HG03571 (cell line): ENCODE measurements around the gene SYNDIG1.

ENCODE experiments used
- ATAC-seq: cut with Tn5 transposase; IDR thresholded peaks from one replicate; pipeline ENCODE4 v1.9.1; 2021; ENCODE audit not compliant: unreplicated experiment

The SYNDIG1 gene

DNA sequence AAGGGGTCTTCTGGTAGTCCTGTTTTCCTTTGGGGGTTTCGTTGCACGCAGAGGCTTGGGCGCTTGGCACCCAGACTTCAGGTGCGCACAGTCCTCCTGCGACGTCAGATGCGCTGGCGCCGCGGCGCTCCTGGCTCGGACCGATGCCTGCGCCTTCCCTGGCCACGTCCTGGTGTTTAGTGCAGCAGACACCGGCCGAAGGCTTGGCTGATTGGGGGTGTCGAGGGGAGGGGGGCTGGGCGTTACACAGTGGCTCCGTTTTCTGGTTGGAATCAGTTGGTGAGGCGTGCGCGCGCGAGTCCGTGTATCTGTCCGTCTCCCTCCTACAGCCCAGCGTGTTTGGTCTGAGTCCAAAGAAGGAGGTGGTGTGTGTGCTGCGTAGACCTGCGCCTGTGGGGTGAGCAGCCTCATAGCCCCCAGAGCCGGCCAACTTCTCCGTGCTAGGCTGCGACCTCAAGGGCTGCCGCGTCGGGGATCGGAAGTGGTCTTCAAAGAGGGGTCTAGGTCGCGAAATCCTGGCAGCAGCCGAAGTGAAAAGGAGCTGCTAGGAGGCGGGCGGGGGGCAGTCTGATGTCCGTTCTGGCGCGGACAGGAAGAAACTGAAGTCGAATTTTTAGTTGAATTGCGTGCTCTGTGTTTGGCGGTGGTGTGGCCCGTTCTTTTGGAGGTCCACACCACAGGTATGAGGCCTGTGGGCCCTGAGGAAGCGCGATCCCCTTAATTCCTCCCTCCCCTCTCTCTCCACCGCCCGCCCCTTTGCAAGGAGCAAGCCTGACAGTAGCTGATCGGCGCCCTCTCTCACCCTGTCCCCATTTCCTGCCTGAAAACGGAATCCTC is 1.5 kb downstream of the SYNDIG1 start:
- no peak for ATAC-seq

DNA sequence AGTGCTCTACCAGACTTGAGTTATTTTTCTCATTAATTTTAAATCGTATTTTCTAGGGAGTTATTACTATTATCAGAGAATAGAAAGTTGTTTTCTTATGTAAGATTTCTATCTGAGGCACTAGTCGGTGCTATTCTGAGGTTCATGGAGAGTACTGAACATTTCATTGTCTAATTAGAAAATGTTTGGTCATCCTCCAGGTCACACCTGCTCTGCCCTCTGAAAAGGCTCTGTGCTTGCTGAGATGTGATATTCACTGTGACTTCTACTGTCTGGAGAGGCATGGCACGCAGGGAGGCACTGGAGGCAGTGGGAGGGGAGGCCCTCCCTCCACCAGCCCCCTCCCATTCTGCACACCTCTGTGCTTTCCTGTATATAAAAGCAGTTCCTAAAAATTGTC is 3.0 kb downstream of the SYNDIG1 start:
- no peak for ATAC-seq

DNA sequence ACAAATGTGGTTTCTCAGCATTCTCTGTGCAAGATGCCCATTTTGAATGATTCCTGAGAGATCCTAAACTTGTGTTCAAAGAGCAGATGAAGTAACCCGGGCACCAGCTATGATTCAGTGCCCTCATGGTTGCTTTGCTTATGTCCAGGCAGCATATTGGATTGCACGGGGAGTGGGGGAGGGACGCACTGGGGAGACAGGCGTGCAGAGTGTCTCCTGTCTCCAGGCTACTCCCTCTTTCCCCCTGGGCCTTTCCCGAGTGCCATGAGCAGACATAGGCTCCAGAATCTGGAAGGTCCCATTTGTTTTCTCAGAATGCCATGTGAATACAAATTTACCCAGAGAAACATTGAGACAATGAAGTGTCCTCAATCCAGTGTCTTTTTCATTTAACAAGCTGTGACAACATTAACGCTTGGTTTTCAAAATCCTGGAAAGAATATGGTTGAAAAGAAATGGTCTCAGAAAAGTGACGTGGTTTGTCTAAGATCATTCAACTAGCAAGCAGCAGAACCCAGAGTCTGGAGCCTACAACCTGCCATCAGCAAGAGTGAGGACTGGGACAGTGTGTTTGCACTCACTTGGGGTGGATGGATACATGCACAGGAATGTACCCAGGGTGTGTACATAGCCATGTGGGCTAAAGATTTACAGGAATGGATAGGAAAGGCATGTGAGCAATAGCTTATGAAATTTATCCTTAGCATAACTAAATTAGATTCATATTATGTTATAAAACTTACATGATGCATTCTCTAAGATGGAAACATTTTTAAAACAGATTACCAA is 4.2 kb downstream of the SYNDIG1 start:
- no peak for ATAC-seq

DNA sequence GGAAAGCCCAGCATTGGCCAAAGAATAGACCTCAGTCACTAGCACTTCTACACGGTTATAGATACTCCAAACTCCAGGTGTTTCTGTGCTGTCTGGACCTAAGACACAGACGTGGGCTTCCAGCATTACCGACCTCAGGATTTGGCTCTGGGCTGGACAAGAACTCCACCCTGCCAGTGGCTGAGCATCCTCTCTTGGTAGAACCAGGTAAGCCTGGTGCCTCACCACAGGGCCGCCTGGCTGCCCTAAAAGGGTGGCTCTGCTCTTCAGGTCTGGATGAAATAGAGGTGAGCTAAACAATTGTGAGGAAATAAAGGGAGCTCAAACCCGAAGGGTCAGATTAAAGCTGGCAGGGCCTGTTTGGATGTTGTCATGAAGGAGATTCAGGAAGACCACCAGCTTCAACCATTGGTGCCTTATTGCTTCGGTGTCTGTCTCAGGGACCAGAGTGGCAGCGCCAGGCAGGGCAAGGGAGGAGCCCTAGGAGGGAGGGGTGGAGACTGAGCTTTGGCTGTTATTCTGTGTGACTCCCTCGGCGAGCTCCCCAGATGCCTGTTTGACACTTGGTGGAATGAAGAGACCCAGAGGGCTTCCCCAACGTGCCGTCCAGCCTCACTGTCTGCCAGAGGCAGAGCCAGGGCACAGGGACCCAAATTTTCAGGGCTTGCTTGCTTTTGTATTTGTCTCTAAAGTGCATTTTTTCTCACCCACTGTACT is 8.6 kb downstream of the SYNDIG1 start:
- no peak for ATAC-seq

DNA sequence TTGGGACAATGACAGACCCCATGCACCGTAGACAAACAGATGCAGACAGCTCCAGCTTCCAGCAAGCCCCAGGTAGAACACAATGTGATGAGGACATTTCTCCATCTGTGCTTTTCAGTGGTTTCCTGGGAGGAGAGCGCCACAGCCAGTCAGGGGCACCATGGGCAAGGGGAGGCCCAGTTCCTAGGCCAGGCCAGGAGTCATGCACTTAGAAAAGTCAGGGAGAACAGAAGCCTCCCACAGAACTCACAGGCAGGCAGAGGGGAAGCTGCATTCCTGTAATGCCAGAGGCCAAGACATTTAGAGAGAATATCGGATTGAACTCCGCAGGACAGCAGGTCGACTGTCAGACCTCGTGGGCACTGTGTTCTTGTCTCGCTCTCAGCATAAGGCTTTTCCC is 9.2 kb downstream of the SYNDIG1 start:
- no peak for ATAC-seq

DNA sequence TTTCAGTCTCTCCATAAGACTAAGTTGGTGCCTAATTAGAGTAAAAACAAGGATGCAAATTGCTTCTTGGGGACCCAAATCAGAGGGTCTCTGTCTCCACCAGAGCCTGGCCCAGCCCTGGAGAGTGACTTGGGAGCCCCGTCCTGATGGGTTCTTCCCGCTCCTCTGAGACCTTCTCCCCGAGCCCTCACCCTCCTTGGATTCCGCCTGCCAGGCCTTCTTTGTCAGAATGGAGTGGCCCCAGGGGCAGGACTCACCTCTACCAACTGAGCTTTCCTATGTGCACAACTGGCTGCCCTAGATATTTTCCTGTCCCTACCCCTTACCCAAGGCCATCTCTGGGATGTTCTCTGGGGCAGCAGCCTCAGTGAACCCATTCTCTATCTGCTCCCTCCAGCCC is 9.7 kb downstream of the SYNDIG1 start:
- no peak for ATAC-seq

DNA sequence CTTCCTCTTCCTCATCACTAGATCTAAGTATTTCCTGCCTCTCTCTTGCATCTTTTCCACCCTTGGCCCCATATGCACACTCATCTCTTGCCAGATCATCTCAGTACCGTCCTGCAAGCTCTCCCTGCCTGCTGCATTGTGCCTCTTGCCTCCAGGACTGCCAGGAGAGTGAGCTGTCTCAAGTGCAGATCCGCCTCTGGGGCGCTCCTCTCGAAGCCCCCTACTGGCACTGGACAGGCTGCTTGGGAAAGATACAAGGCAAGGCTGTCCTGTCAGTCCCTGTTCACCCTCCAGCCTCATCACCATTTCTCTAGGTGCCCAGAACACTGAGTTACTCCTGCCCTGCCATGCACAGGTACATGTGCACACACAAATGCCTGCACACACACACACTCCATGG is 10.2 kb downstream of the SYNDIG1 start:
- ATAC-seq: no peak

DNA sequence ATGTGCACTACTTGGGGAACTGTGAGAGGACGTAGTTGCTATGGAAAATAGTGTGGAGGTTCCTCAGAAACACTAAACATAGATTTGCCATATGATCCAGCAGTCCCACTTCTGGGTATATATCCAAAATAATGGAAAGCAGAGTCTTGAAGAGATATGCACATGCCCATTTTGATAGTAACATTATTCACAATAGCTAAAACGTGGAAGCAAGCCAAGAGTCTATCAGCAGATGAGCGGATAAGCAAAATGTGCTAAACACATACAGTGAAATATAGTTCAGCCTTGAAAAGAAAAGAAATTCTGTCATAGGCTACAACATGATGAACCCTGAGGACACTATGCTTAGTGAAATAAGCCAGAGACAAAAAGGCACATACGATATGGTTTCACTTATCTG is 11.1 kb downstream of the SYNDIG1 start:
- no peak for ATAC-seq

DNA sequence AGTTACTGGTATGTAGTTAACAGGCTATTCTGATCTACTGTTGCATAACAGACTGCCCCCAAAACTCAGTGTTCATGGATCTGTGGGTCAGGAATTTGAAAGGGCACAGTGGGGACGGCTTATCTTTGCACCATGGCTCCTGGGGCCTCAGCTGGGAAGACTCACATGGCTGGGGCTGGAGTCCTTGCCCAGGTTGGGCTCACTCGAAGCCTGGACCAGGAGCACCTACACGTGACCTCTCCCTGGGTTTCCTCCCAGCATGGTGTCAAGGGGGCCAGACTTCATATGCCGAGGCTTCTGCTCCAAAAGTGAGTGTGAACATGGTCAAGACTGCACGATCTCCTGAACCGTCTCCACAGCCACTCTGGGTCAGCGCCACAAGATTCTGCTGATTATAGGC is 11.7 kb downstream of the SYNDIG1 start:
- no peak for ATAC-seq

DNA sequence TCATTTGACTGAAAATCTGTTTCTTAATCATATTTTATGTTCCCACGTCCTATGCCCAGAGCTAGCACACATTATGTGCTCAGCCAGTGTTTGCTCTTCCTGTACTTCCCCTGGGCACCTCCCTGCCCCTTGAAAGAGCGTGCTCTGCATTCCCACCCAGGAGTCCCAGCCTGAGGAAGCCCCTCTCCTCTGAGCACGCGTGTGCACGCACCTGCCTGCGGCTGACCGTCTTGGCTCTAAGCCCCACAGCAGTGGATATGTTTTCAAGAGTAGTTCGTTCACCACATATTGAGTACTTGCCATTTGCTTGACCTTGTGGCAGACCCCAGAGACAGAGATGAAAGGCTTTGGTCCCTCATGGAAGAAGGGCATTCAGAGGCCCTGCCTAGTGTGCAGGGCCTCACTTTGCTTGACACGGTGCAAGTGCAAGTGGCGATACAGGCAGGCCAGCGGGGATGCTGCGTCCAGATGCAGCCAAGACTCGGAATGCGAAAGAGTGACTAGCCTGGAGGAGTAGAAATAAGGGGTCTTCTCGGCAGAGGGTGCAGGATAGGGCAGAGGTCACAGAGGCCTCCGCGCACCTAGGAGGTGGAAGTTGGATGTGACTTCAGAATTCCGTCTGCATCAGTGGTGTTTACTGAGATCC is 14.1 kb downstream of the SYNDIG1 start:
- ATAC-seq: no peak

DNA sequence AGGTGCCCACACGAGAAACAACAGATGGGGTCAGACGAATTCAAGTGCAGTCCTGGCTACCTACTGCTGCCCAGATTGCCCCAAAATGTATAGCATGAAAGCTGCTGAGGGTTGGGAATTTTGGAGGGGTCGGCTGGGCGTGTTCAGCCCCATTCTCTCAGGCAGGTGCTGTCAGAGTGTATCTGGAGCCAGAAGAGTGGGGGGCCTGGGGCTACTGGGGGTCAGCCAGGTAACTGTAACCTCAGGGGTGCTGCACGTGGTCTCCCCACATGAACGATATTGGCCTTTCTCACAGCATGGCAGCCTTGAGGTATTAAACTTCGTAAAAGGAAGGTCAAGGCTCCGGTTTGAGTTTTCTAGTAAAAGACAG is 14.6 kb downstream of the SYNDIG1 start:
- ATAC-seq: no peak

DNA sequence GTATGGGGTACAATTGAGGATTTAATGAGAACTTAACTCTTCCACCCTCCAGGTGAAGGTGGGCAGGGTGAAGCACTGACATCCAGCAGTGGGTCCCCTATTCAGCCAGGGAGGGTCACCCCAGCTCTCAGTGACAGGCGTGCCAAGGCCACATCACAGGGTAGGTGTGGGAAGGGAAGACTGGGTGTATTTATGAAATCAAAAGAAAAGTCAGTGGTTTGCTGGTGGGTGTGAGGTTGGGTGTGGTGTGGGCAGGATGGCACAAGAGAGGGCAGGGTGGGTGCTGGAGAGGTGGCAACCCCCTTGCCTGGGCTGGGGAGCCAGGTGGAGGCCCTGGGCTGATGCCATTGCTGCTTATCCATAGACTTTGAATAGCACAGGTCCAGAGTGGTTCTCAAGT is 16.6 kb downstream of the SYNDIG1 start:
- no peak for ATAC-seq

DNA sequence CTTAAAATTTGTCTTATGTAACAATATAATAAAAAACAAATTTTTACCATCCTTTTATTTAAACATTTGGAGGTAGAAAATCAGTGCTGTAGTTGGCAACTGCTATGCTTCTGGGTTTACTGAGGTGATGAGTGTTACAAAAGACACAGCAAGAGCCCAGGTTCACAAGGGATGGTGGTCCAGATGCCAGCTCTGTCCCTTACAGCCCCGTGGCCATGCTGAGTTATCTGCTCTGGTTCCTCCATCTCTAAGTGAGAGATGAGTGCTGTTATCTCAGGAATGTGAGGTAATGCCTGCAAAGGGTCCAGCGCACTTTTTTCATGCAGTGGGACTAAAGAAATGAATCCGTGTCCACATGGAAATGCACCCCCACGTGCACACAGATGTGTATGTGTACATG is 17.8 kb downstream of the SYNDIG1 start:
- no peak for ATAC-seq

DNA sequence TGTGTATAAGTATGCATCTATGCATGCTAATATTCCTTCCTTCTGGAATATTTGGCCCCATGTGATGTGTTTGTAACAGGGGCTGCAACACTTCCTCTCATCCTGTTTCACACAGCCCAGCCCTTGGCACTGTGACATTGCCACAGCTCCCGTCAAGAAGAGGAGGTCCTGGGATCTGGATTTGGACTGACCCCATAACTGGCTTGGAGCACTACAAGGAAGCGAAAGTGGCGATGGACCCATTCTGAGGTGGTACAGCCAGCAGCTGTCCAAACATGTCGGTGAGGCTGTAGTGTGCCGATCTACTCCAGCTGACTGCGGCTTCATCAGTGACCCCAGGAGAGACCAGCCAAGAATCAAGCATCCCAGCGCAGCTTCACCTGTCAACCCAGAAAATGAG is 18.2 kb downstream of the SYNDIG1 start:
- ATAC-seq: no peak

DNA sequence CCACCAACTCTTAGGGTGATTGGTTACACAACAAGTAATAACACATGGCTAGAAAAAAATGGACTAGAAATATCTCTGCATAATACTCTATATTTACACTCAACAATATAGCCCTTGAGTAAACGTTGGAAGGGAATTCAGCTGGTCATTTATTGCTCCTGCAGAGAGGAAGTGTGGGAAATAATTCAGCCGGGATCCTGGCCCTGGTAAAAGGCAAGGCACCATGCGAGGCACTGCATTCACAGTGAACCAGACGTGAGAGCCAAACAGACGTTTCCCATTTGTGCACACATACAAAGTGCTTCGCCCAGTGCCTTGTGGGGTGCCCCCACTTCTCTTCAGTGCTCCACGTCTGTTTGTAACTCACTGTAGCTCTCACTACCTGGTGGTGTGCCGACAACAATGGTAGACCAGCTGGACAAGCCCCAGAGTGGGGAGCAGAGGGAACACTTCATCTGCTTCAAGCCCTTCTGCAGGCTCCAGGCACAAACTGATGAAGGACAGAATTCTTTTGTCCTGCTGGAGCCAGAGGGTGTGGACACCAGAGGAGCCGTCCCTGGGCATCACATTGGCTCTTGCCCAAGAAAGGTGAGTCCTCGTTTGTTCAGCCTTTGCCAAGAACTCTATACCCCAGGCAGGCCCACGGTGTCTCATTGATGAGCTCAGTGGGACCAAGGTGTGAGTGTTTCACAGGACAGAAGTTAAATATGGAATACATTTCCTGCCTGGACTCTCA is 18.8 kb downstream of the SYNDIG1 start:
- ATAC-seq: no peak

DNA sequence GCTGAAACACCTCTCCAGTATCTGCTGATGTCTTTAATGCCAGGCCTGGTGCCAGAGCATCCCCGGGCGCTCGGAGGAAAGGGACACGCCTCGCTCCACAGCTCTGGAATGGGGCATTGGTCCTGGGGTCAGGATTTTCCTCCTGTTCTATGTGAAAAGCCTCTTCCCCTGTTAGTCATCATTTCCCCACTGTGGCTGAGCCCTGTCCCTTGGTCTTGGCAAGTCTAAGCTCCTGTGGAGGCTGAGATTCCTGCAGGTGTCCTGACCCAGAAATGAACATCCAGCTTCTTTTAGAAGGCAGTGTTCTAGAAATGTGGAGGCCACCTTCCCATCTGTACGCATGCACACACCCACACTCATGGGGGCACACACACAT is 19.4 kb downstream of the SYNDIG1 start:
- ATAC-seq: no peak

DNA sequence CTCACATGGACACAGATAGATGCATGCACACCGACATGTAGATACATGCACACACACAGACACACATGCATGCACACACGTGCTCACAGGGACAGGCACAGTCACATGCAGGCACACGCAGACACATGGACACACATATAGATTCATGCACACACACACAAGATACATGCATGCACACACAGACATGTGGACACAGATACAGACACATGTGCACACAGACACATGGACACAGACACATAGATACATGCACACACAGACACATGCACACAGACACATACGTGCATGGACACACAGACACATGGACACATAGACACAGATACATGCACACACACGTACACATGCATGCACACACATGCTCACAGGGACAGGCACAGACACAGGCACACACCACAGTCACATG is 19.8 kb downstream of the SYNDIG1 start:
- ATAC-seq: no peak

DNA sequence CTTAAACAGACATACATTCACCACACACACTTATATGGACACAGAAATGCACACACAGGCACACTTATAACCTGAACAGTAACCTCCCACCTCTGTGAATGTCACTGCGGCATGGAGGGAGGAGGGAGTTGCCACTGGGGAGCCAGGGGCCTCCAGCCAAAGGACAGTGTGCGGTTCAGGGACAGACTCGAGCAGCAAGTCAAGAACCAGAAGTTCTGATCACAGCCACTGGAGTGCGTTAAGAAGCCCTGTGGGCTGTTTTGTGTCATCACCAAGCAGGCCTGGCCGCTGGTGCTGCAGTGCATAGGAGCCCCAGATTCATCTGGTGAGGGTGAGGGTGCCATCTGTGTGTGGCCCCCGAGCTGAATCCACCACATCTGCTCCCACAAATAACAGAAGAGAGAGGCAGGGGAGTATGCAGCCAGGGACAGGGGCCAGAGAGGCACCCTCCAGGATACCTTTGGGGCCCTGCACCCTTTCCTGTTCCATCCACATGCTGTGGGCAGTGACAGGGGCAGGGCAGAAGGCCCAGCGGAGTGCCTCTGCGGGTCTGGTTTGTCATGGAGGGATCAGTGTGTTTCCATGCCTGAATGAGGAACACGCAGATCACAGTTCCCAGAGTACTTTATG is 20.3 kb downstream of the SYNDIG1 start:
- ATAC-seq: no peak

DNA sequence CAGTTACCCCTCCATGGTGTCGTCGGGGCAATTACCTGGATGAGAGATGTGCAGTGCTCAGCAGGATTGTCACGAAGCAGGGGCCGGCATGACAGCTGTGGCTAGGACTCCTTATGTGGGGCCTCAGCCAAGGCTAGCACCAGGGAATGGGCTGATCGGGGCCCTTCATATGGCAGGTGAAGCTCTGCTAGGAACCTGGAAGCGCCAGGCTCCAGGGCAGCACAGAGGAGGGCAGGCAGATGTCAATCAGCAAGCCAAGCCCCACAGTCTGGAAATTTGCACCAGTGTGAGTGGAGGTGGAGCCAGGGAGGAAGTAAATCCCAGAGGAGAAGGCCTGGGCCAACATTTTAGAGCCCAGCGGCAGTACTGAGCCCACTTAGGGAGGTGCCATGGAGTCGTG is 21.2 kb downstream of the SYNDIG1 start:
- no peak for ATAC-seq

DNA sequence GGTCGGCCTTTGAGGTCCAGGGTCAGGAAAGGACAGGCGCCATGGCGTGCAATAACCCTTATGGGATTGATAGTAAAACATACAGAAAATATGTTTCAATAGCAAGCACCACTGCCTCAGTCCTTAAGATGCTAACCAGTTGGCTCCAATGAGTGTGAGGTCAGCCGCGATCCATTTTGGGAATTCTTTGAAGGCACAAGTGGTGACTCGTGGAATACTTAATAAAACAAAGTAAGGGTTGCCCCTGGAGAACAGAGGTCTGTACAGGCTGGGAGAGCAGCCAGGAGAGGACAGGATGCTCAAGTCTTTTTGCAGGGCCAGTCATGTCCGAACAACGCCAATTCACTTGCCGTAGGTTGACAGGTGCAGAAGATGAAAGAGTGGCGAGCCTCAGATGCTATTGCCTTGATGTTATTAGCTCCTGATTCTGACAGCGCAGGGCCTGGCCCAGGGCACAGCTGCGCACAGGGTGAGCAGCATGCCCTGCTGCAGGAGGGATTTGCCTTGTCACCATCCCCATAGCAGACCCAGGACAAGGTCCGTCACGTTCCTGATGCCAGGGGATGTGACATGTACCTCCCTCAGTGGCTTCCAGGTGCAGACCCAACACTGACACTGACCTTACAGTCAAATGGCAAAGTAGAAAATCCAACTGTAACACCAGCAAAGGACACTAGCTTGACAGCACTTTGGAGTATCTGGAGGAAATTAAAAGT is 21.8 kb downstream of the SYNDIG1 start:
- no peak for ATAC-seq
